ENCODE results near the gene SCAMP4. TPM values are rescaled to one million over a fixed set of nuclear protein-coding genes. Genes with fewer than 3 reads are reported as not detected.

The SCAMP4 gene
- total RNA-seq, 1 donor from 2014 or later, result 322 TPM

DNA sequence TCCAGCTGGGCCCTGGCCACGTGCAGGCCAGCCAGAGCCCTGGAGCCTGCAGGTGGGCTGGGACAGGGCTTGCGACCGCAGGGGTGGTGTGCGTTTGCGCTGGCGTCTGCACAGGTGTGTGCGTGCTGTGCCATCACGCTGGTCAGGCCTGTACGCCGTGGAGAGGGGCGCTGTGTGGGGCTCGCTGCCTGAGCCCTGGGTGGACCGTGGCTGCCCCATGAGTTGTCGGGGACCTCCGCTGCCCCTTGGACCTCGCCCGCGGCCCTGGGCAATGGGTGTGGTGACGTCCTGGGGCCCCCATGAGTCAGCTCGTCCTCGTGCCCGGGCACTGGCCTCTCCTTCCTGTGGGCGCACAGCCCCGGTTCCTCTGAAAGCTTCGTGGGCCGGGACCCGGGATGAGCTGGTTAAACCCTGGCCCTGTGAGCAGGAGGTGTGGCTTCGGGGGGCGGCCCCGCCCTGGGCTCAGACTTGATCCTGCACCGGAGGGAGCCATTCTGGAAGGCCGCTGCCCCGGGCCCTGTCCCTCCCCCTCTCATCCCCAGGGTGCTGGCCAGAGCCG lies 42.5 kb downstream of the SCAMP4 start:
- intact Hi-C loops (cut with DNase I), result no loop called here
- no peak overlapping the region for H3K27ac ChIP-seq
- H3K9me3 ChIP-seq, result no peaks in the 10 kb centered on the region
- TF ChIP-seq, protein P1, sequence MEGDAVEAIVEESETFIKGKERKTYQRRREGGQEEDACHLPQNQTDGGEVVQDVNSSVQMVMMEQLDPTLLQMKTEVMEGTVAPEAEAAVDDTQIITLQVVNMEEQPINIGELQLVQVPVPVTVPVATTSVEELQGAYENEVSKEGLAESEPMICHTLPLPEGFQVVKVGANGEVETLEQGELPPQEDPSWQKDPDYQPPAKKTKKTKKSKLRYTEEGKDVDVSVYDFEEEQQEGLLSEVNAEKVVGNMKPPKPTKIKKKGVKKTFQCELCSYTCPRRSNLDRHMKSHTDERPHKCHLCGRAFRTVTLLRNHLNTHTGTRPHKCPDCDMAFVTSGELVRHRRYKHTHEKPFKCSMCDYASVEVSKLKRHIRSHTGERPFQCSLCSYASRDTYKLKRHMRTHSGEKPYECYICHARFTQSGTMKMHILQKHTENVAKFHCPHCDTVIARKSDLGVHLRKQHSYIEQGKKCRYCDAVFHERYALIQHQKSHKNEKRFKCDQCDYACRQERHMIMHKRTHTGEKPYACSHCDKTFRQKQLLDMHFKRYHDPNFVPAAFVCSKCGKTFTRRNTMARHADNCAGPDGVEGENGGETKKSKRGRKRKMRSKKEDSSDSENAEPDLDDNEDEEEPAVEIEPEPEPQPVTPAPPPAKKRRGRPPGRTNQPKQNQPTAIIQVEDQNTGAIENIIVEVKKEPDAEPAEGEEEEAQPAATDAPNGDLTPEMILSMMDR (IDR thresholded peaks at IDR 0.05), result no peak
- peaks cover 0 to 9% of the 10 kb centered on the region in 2 donors for H3K36me3 ChIP-seq
- H3K4me3 ChIP-seq, result no peak overlapping the region
- H3K4me1 ChIP-seq, result peaks cover 1 to 5% of the 10 kb centered on the region in 2 donors
- no peak for DNase-seq (ENCODE audit: low spot score in 2 of 2)
- H3K27me3 ChIP-seq, result no peaks in the 10 kb centered on the region

DNA sequence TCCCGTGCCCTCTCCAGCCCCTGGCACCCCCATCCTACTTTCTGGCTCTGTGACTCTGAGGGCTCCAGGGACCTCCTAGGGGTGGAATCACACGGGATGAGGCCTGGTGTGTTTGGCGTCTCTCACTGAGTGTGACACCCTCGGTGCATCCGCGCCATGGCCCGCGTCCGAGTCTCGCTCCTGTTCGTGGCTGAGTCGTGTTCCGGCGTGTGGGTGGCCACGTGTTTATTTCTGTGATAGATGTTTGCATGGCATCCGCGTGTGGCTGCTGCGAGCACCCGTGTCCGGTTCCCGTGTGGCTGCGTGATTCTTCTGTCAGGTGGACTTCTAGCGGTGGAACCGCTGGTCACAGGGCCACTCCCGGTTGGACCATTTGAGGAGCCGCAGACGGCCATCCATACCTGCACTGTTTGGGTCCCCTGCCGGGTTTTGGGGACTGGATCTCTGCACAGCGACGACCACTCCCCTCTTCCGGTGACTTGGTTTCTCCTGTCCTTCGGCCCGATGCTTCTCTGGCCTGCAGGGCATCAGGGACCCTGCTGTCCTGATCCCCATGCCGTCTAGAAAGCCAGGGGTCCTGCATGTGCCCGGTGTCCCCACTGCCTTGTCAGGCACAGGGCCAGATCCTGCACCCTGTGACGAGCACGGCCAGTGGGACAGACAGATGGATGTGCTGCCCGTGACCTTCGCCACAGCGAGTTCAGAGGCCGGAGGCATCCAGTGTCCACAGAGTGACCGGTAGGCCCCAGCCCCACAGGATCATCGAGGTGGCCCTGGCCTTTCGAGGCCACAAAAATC lies 44.3 kb downstream of the SCAMP4 start:
- Histone ChIP-seq H3K4me1 (no peaks in the 10 kb centered on the region), H3K36me3 (peaks cover 0 to 14% of the 10 kb centered on the region in 2 donors), H3K27me3 (no peaks in the 10 kb centered on the region), H3K27ac (no peak overlapping the region), H3K9me3 (no peaks in the 10 kb centered on the region), H3K4me3 (no peak overlapping the region)
- intact Hi-C loops (cut with DNase I), result no loop called here
- no peak for DNase-seq (ENCODE audit: low spot score in 2 of 2)
- TF ChIP-seq, protein P1 (IDR thresholded peaks at IDR 0.05), result no peak

DNA sequence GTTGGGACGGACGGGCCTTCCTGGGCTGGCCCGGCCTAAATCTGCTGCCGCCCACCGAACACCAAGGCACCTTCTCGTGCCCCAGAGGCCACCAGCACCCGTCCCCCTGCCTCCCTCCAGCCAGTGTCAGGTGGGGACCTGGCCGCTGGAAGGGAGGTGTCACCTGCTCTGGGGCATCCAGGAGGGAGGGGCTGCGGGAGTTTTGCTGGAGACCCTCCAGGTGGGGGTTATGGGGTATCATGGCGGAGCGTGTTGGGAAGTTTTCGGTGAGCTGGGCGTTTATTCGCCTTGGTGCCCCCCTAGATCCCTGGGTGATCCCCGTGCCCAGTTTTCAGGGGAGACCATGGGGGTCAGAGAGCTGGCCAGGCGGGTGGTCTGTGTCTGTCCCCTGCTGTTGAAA lies 45.4 kb downstream of the SCAMP4 start:
- intact Hi-C loops (cut with DNase I), result no loop called here
- no peaks in the 10 kb centered on the region for H3K9me3 ChIP-seq
- H3K27me3 ChIP-seq, result no peaks in the 10 kb centered on the region
- peaks cover 0 to 14% of the 10 kb centered on the region in 2 donors for H3K36me3 ChIP-seq
- no peak overlapping the region for H3K4me3 ChIP-seq
- DNase-seq (ENCODE audit: low spot score in 2 of 2), result no peak
- no peaks in the 10 kb centered on the region for H3K4me1 ChIP-seq
- H3K27ac ChIP-seq, result no peak overlapping the region
- TF ChIP-seq, protein P1 (IDR thresholded peaks at IDR 0.05), result no peak

DNA sequence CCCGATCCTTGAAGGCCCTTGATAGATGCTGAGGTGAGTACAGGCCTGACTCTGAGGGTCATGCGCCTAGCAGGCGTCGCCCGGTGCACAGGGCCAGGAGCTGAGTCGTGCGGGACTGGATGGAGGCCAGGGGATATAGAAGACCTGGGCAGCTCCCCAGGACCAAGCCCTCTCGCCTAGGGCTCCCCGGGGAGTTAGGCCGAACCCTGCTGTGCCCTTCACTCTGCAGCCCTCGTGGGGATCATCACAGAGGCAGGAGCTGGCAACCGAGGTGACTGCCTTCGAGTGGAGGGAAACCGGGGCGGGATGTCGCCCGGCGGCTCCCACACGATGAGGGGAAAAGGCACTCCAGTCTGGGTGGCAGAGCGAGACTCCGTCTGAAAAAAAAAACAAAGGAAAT lies 47.4 kb downstream of the SCAMP4 start:
- Histone ChIP-seq H3K36me3 (peaks cover 0 to 14% of the 10 kb centered on the region in 2 donors), H3K27me3 (no peaks in the 10 kb centered on the region), H3K4me1 (no peaks in the 10 kb centered on the region), H3K4me3 (no peak overlapping the region), H3K27ac (no peak overlapping the region), H3K9me3 (no peaks in the 10 kb centered on the region)
- no peak for DNase-seq (ENCODE audit: low spot score in 2 of 2)
- intact Hi-C loops (cut with DNase I), result no loop called here
- TF ChIP-seq, protein P1 (IDR thresholded peaks at IDR 0.05), result no peak

DNA sequence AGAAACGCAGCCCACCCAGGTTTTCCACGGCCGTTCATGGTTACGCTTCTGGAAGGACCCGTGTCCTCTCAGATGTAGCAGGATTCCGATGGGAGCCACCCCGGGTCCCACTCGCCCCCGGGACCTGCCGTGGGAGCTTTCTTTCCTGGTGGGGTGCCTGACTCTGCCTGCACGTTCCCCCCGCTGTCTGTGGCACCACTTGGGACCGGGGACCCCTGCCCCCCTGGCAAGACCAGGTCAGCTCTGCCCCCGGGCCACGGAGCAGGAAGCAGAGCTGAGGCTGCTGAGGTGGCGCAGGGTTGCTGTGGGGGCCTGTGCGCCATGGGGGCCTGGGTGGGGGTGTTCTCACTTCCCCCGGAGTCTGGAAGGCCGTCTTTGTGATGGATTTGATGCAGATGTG lies 47.8 kb downstream of the SCAMP4 start:
- H3K27ac ChIP-seq, result no peak overlapping the region
- H3K4me1 ChIP-seq, result no peaks in the 10 kb centered on the region
- TF ChIP-seq, protein P1 (IDR thresholded peaks at IDR 0.05), result no peak
- intact Hi-C loops (cut with DNase I), result no loop called here
- DNase-seq (ENCODE audit: low spot score in 2 of 2), result no peak
- no peak overlapping the region for H3K4me3 ChIP-seq
- H3K36me3 ChIP-seq, result peaks cover 0 to 14% of the 10 kb centered on the region in 2 donors
- H3K9me3 ChIP-seq, result no peaks in the 10 kb centered on the region
- H3K27me3 ChIP-seq, result no peaks in the 10 kb centered on the region
